ENCODE data around the gene MTRR.

The MTRR gene

GRCh38 chr5:7848296-7848695 is 20.7 kb upstream of the MTRR start:
- Histone ChIP-seq H4K20me1 (ENCODE audit: insufficient read depth, low read length) (no peaks in the 10 kb centered on the region), H3K9ac (ENCODE audit: low read length) (no peak overlapping the region), H3K36me3 (replicated peaks; ENCODE audit: insufficient read depth, low read length) (no peaks in the 10 kb centered on the region), H3K27ac (ENCODE audit: low read length) (no peak overlapping the region), H3K4me2 (ENCODE audit: low read depth, low read length) (no peak overlapping the region), H3K4me1 (ENCODE audit: low read length) (no peaks in the 10 kb centered on the region), H3K79me2 (ENCODE audit: low read length) (no peaks in the 10 kb centered on the region), H3K9me3 (replicated peaks; ENCODE audit: insufficient read depth, low read length) (no peaks in the 10 kb centered on the region), H3F3A (ENCODE audit: insufficient read depth, low read length) (no peaks in the 10 kb centered on the region), H3K4me3 (ENCODE audit: low read length) (no peak overlapping the region), H3K27me3 (replicated peaks; ENCODE audit: insufficient read depth, low read length) (no peaks in the 10 kb centered on the region), H2AFZ (ENCODE audit: low read length) (no peak overlapping the region), H3K9me2 (replicated peaks; ENCODE audit: insufficient read depth, low read length) (no peaks in the 10 kb centered on the region)
- TF ChIP-seq EZH2 (optimal IDR thresholded peaks at IDR 0.05; ENCODE audit: low read depth, low read length) (no peak), CTCF (IDR thresholded peaks at IDR 0.05; ENCODE audit: low read length) (no peak), EZH2phosphoT487 (IDR thresholded peaks at IDR 0.05; ENCODE audit: low read length) (no peak)
- DNase-seq = no peak

GRCh38 chr5:7849681-7850394 is 19.1 kb upstream of the MTRR start:
- no peaks in the 10 kb centered on the region for H3K36me3 ChIP-seq (replicated peaks; ENCODE audit: insufficient read depth, low read length)
- H3K9me2 ChIP-seq (replicated peaks; ENCODE audit: insufficient read depth, low read length) = no peaks in the 10 kb centered on the region
- no peaks in the 10 kb centered on the region for H3K79me2 ChIP-seq (ENCODE audit: low read length)
- H3K27me3 ChIP-seq (replicated peaks; ENCODE audit: insufficient read depth, low read length) = no peaks in the 10 kb centered on the region
- no peak overlapping the region for H2AFZ ChIP-seq (ENCODE audit: low read length)
- no peak overlapping the region for H3K27ac ChIP-seq (ENCODE audit: low read length)
- no peaks in the 10 kb centered on the region for H4K20me1 ChIP-seq (ENCODE audit: insufficient read depth, low read length)
- DNase-seq = no peak
- H3K4me2 ChIP-seq (ENCODE audit: low read depth, low read length) = no peak overlapping the region
- no peak overlapping the region for H3K4me3 ChIP-seq (ENCODE audit: low read length)
- no peaks in the 10 kb centered on the region for H3K9me3 ChIP-seq (replicated peaks; ENCODE audit: insufficient read depth, low read length)
- H3F3A ChIP-seq (ENCODE audit: insufficient read depth, low read length) = no peaks in the 10 kb centered on the region
- H3K4me1 ChIP-seq (ENCODE audit: low read length) = no peaks in the 10 kb centered on the region
- no peak for TF ChIP-seq EZH2phosphoT487 (IDR thresholded peaks at IDR 0.05; ENCODE audit: low read length)
- H3K9ac ChIP-seq (ENCODE audit: low read length) = no peak overlapping the region

GRCh38 chr5:7850395-7851239 is 18.3 kb upstream of the MTRR start, which contains the start of gene CFAP90:
CFAP90 (minus strand) TSS chr5:7851133; CDS start chr5:7851021, 112 bp downstream.
- DNase-seq = no peak
- H3K4me2 ChIP-seq (ENCODE audit: low read depth, low read length) = peak within 1 kb of the TSS; percentile 32; the same call in 1 of the 2 replicates

More at GRCh38 chr5:7850395-7851239, 18.3 kb upstream of the MTRR start, which contains the start of gene CFAP90:
- no peaks in the 10 kb centered on the region for H3K4me1 ChIP-seq (ENCODE audit: low read length)
- no peak for TF ChIP-seq EZH2phosphoT487 (IDR thresholded peaks at IDR 0.05; ENCODE audit: low read length)
- no peak for TF ChIP-seq EZH2 (optimal IDR thresholded peaks at IDR 0.05; ENCODE audit: low read depth, low read length)
- no peak for TF ChIP-seq CTCF (IDR thresholded peaks at IDR 0.05; ENCODE audit: low read length)
- H4K20me1 ChIP-seq (ENCODE audit: insufficient read depth, low read length) = no peaks in the 10 kb centered on the region
- no peak within 1 kb of the TSS for H3K27ac ChIP-seq (ENCODE audit: low read length)
- H3K9me2 ChIP-seq (replicated peaks; ENCODE audit: insufficient read depth, low read length) = no peaks in the 10 kb centered on the region
- H3F3A ChIP-seq (ENCODE audit: insufficient read depth, low read length) = no peaks in the 10 kb centered on the region
- H3K36me3 ChIP-seq (replicated peaks; ENCODE audit: insufficient read depth, low read length) = no peaks in the 10 kb centered on the region
- H3K9ac ChIP-seq (ENCODE audit: low read length) = no peak within 1 kb of the TSS
- H3K79me2 ChIP-seq (ENCODE audit: low read length) = no peaks in the 10 kb centered on the region
- no peaks in the 10 kb centered on the region for H3K27me3 ChIP-seq (replicated peaks; ENCODE audit: insufficient read depth, low read length)
- H3K9me3 ChIP-seq (replicated peaks; ENCODE audit: insufficient read depth, low read length) = no peaks in the 10 kb centered on the region
- no peak within 1 kb of the TSS; the same call in 1 of the 2 replicates for H3K4me3 ChIP-seq (ENCODE audit: low read length)
- H2AFZ ChIP-seq (ENCODE audit: low read length) = no peak within 1 kb of the TSS

Measured in MM.1S (cell line).